OCI-LY1 (cell line): ENCODE data around the gene COX6B1.

Source experiments
- H2AFZ ChIP-seq: fragments of 200-600 bp; sonication (generic), shearing (Covaris generic); 2 replicates; pipeline ENCODE4 v1.6.0; 2014; ENCODE audit warnings: antibody characterized with exemption, mild to moderate bottlenecking, low read length
- H3F3A ChIP-seq: fragments of 200-600 bp; sonication (generic), shearing (Covaris generic); 2 replicates; pipeline ENCODE4 v1.6.0; 2014; ENCODE audit warnings: mild to moderate bottlenecking, antibody characterized with exemption, low read length, moderate library complexity; ENCODE audit not compliant: insufficient read depth
- H3K27ac ChIP-seq: fragments of 200-600 bp; sonication (generic); 2 replicates; pipeline ENCODE4 v1.5.1; 2014; ENCODE audit warnings: low read length, mixed run types, mild to moderate bottlenecking, low read depth; ENCODE audit not compliant: poor library complexity, severe bottlenecking
- H3K27me3 ChIP-seq: fragments of 200-600 bp; sonication (generic); 2 replicates; pipeline ENCODE4 v1.6.0; 2014; ENCODE audit warnings: antibody characterized with exemption, mild to moderate bottlenecking, low read length, moderate library complexity; ENCODE audit not compliant: insufficient read depth
- H3K36me3 ChIP-seq: fragments of 200-600 bp; sonication (generic); 2 replicates; pipeline ENCODE4 v1.6.1; 2014; ENCODE audit warnings: mild to moderate bottlenecking, antibody characterized with exemption, low read length, moderate library complexity, mixed read lengths; ENCODE audit not compliant: insufficient read depth
- H3K4me1 ChIP-seq: fragments of 200-600 bp; sonication (generic); 2 replicates; pipeline ENCODE4 v1.5.1; 2014; ENCODE audit warnings: mild to moderate bottlenecking, low read length, moderate library complexity; ENCODE audit not compliant: insufficient read depth, severe bottlenecking
- H3K4me2 ChIP-seq: fragments of 200-600 bp; sonication (generic), shearing (Covaris generic); 2 replicates; pipeline ENCODE4 v1.6.1; 2014; ENCODE audit warnings: low read length
- H3K4me3 ChIP-seq: fragments of 200-600 bp; sonication (generic); 2 replicates; pipeline ENCODE4 v1.5.1; 2014; ENCODE audit warnings: low read length, low read depth, mild to moderate bottlenecking, mixed read lengths; ENCODE audit not compliant: poor library complexity, severe bottlenecking
- H3K79me2 ChIP-seq: fragments of 200-600 bp; shearing (Covaris generic); 2 replicates; pipeline ENCODE4 v1.6.1; 2016; ENCODE audit warnings: mixed run types, low read length, mixed read lengths; ENCODE audit not compliant: insufficient read depth
- H3K9ac ChIP-seq: fragments of 200-600 bp; sonication (generic), shearing (Covaris generic); 2 replicates; pipeline ENCODE4 v1.6.1; 2014; ENCODE audit warnings: mild to moderate bottlenecking, low read length, mixed read lengths
- H3K9me2 ChIP-seq: fragments of 200-600 bp; sonication (generic), shearing (Covaris generic); 2 replicates; pipeline ENCODE4 v1.6.1; 2014; ENCODE audit warnings: low read depth, mild to moderate bottlenecking, low read length, mixed read lengths
- H3K9me3 ChIP-seq: fragments of 200-600 bp; shearing (Covaris generic); 2 replicates; pipeline ENCODE4 v1.6.1; 2014; ENCODE audit warnings: low read length, mixed read lengths
- H4K20me1 ChIP-seq: fragments of 200-600 bp; sonication (generic), shearing (Covaris generic); 2 replicates; pipeline ENCODE4 v1.6.0; 2016; ENCODE audit warnings: mild to moderate bottlenecking, low read length; ENCODE audit not compliant: insufficient read depth
- CTCF ChIP-seq: fragments of 200-600 bp; sonication (generic), shearing (Covaris generic); IDR thresholded peaks from 2 replicates; pipeline ENCODE4 v1.5.1; 2017; ENCODE audit warnings: mild to moderate bottlenecking, antibody characterized with exemption, low read length, moderate library complexity, mixed read lengths
- EZH2 ChIP-seq: fragments of 200-600 bp; sonication (generic), shearing (Covaris generic); IDR thresholded peaks from 2 replicates; pipeline ENCODE4 v1.8.0; 2017; ENCODE audit warnings: borderline replicate concordance, mixed run types, mild to moderate bottlenecking, antibody characterized with exemption, low read length, moderate library complexity, mixed read lengths

The COX6B1 gene

DNA sequence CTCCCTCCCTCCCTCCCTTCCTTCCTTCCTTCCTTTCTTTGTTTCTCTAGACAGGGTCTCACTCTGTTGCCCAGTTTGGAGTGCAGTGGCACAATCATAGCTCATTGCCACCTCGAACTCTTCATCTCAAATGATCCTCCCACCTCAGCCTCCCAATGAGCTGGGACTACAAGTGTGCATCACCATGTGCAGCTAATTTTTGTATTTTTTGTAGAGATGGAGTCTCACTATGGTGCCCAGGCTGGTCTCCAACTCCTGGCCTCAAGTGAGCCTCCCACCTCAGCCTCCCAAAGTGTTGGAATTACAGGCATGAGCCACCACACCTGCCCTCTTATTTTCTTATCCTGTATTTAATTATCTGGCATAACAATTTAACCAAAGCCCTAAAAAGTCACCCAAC, 22.6 kb downstream of the COX6B1 start:
- no peaks in the 10 kb centered on the region for H3K4me1 ChIP-seq
- H3K9me2 ChIP-seq: no peaks in the 10 kb centered on the region
- no peaks in the 10 kb centered on the region for H4K20me1 ChIP-seq
- H2AFZ ChIP-seq: no peak overlapping the region
- no peaks in the 10 kb centered on the region for H3F3A ChIP-seq
- H3K9ac ChIP-seq: no peak overlapping the region
- H3K27me3 ChIP-seq: peaks cover 6% of the 10 kb centered on the region
- no peak overlapping the region for H3K4me3 ChIP-seq
- no peak overlapping the region for H3K4me2 ChIP-seq
- no peaks in the 10 kb centered on the region for H3K79me2 ChIP-seq
- H3K27ac ChIP-seq: no peak overlapping the region
- no peaks in the 10 kb centered on the region for H3K36me3 ChIP-seq
- no peak for TF ChIP-seq CTCF
- no peak for TF ChIP-seq EZH2
- H3K9me3 ChIP-seq: no peaks in the 10 kb centered on the region

GRCh38 chr19:35671818-35672217, 23.7 kb downstream of the COX6B1 start:
- no peaks in the 10 kb centered on the region for H3K9me2 ChIP-seq
- H3K36me3 ChIP-seq: no peaks in the 10 kb centered on the region
- H3K9me3 ChIP-seq: no peaks in the 10 kb centered on the region
- no peak overlapping the region for H3K4me2 ChIP-seq
- H3K27ac ChIP-seq: no peak overlapping the region
- H3K9ac ChIP-seq: no peak overlapping the region
- H3K4me3 ChIP-seq: no peak overlapping the region
- H3K79me2 ChIP-seq: no peaks in the 10 kb centered on the region
- H3F3A ChIP-seq: no peaks in the 10 kb centered on the region
- no peaks in the 10 kb centered on the region for H3K4me1 ChIP-seq
- TF ChIP-seq EZH2: no peak
- no peak for TF ChIP-seq CTCF
- peaks cover 4% of the 10 kb centered on the region; the same call in 1 of the 2 replicates for H3K27me3 ChIP-seq
- H4K20me1 ChIP-seq: no peaks in the 10 kb centered on the region
- no peak overlapping the region for H2AFZ ChIP-seq

DNA sequence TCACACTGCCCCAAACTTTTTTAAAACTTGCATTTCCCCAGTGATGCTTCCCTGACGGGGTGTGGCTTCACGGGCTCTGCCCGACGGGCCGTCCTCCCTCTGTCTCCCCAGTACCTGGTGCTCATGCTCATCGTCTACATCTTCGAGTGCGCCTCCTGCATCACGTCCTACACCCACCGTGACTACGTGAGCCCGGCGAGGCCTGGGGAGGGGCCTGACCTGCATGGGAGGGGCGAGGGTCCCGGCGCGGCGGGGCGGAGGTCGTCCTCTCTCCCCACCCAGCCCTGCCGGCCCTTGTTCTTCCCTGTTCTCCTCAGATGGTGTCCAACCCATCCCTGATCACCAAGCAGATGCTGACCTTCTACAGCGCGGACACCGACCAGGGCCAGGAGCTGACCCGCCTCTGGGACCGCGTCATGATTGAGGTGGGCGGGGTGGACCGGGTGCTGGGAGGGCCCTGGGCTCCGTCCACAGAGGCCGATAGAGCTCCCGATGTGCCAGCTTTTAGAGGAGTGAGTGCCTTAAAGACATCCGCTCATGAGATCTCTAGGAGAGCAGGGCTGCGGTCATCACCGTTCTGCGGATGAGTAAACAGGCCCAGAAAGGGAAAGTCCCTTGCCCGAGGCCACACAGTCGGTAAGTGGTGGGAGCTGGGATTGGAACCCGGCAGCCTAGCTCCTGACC, 25.1 kb downstream of the COX6B1 start:
- TF ChIP-seq CTCF (no peak), EZH2 (no peak)
- no peaks in the 10 kb centered on the region for H3K4me1 ChIP-seq
- H3K36me3 ChIP-seq: no peaks in the 10 kb centered on the region
- H3K9me3 ChIP-seq: no peaks in the 10 kb centered on the region
- H3F3A ChIP-seq: no peaks in the 10 kb centered on the region
- H3K4me3 ChIP-seq: peak overlapping the region; percentile 27
- H3K79me2 ChIP-seq: no peaks in the 10 kb centered on the region
- no peaks in the 10 kb centered on the region for H3K9me2 ChIP-seq
- H3K4me2 ChIP-seq: peak overlapping the region; percentile 40; the same call in 1 of the 2 replicates
- no peaks in the 10 kb centered on the region for H4K20me1 ChIP-seq
- H3K9ac ChIP-seq: no peak overlapping the region
- H3K27ac ChIP-seq: no peak overlapping the region
- no peak overlapping the region for H2AFZ ChIP-seq
- H3K27me3 ChIP-seq: peaks cover 4% of the 10 kb centered on the region; the same call in 1 of the 2 replicates
